Mucosa of rectum (tissue), 2 donors: ENCODE data around the gene SCNN1A.
A peak's percentile ranks its signal among the peaks of the same experiment; 100 is the strongest.

Experiments used
- H3K27ac ChIP-seq, 2 donors: one replicate each; pipeline ENCODE4 v1.7.0; 2013; ENCODE audit warnings: inconsistent platforms in 2 of 2, low read depth in 2 of 2, low read length in 2 of 2
- H3K27me3 ChIP-seq, 2 donors: one replicate each; pipeline ENCODE4 v1.7.0; 2013; ENCODE audit warnings: low read length in 2 of 2; ENCODE audit not compliant: control insufficient read depth in 2 of 2, insufficient read depth in 2 of 2
- H3K36me3 ChIP-seq, 2 donors: one replicate each; pipeline ENCODE4 v1.7.0; 2013; ENCODE audit warnings: low read length in 2 of 2; ENCODE audit not compliant: control insufficient read depth in 2 of 2, insufficient read depth in 2 of 2
- H3K4me1 ChIP-seq, 2 donors: one replicate each; pipeline ENCODE4 v1.7.0; 2013; ENCODE audit warnings: low read length in 2 of 2, mild to moderate bottlenecking in 1 of 2; ENCODE audit not compliant: control insufficient read depth in 2 of 2, insufficient read depth in 2 of 2
- H3K4me3 ChIP-seq, 2 donors: one replicate each; pipeline ENCODE4 v1.7.0; 2013; ENCODE audit warnings: low read length in 2 of 2
- H3K9ac ChIP-seq, 2 donors: one replicate each; pipeline ENCODE4 v1.7.0; 2013; ENCODE audit warnings: low read length in 2 of 2, low read depth in 1 of 2, mild to moderate bottlenecking in 1 of 2
- H3K9me3 ChIP-seq, 2 donors: one replicate each; pipeline ENCODE4 v1.7.0; 2013; ENCODE audit warnings: low read length in 2 of 2; ENCODE audit not compliant: control insufficient read depth in 2 of 2
- donor health status: healthy.
- donor health status: Normal muscosa, but diverticular disease.

The SCNN1A gene

GRCh38 chr12:6368906-6369525, 6.3 kb downstream of the SCNN1A start:
- Histone ChIP-seq H3K9me3 (no peaks in the 10 kb centered on the region), H3K27ac (peak overlapping the region; percentile 74 to 76), H3K36me3 (peaks cover 0 to 7% of the 10 kb centered on the region in 2 donors), H3K9ac (peak overlapping the region in 1 of 2 donors; percentile 39), H3K4me3 (peak overlapping the region; percentile 27 to 28), H3K27me3 (peaks cover 0 to 3% of the 10 kb centered on the region in 2 donors), H3K4me1 (peaks cover 44 to 56% of the 10 kb centered on the region in 2 donors)

- H3K27ac ChIP-seq = peak overlapping the region; percentile 74 to 76
- H3K9me3 ChIP-seq = no peaks in the 10 kb centered on the region
- no peaks in the 10 kb centered on the region for H3K27me3 ChIP-seq
- H3K4me3 ChIP-seq = peak overlapping the region in 1 of 2 donors; percentile 28
- H3K4me1 ChIP-seq = peaks cover 42 to 53% of the 10 kb centered on the region in 2 donors
- peaks cover 0 to 7% of the 10 kb centered on the region in 2 donors for H3K36me3 ChIP-seq
- peak overlapping the region; percentile 38 to 39 for H3K9ac ChIP-seq
Measured at GRCh38 chr12:6367969-6368892, 7.1 kb downstream of the SCNN1A start.

GRCh38 chr12:6367065-6367968, 8.0 kb downstream of the SCNN1A start:
- Histone ChIP-seq H3K4me3 (no peak overlapping the region), H3K4me1 (peaks cover 34 to 52% of the 10 kb centered on the region in 2 donors), H3K27me3 (no peaks in the 10 kb centered on the region), H3K9me3 (no peaks in the 10 kb centered on the region), H3K36me3 (peaks cover 0 to 7% of the 10 kb centered on the region in 2 donors), H3K9ac (peak overlapping the region in 1 of 2 donors; percentile 39), H3K27ac (peak overlapping the region; percentile 74 to 76)

GRCh38 chr12:6364044-6364374, 11.4 kb downstream of the SCNN1A start:
- Histone ChIP-seq H3K9ac (peak overlapping the region; percentile 84 to 96), H3K9me3 (no peaks in the 10 kb centered on the region), H3K4me3 (peak overlapping the region; percentile 73 to 80), H3K4me1 (peaks cover 41 to 60% of the 10 kb centered on the region in 2 donors), H3K27ac (peak overlapping the region; percentile 98 to 100), H3K27me3 (no peaks in the 10 kb centered on the region), H3K36me3 (peaks cover 0 to 7% of the 10 kb centered on the region in 2 donors)

- Histone ChIP-seq H3K27me3 (no peaks in the 10 kb centered on the region), H3K4me1 (peaks cover 36 to 57% of the 10 kb centered on the region in 2 donors), H3K36me3 (peaks cover 0 to 6% of the 10 kb centered on the region in 2 donors), H3K27ac (peak overlapping the region; percentile 98 to 100), H3K9me3 (no peaks in the 10 kb centered on the region), H3K4me3 (peak overlapping the region; percentile 73 to 80), H3K9ac (peak overlapping the region; percentile 84 to 96)
Measured at GRCh38 chr12:6363330-6364043, 11.9 kb downstream of the SCNN1A start.

- peak overlapping the region in 1 of 2 donors; percentile 6 for H3K9ac ChIP-seq
- no peaks in the 10 kb centered on the region for H3K27me3 ChIP-seq
- H3K27ac ChIP-seq = peak overlapping the region; percentile 98 to 100
- peaks cover 32 to 54% of the 10 kb centered on the region in 2 donors for H3K4me1 ChIP-seq
- no peaks in the 10 kb centered on the region for H3K9me3 ChIP-seq
- H3K4me3 ChIP-seq = peak overlapping the region; percentile 31 to 73
- H3K36me3 ChIP-seq = peaks cover 0 to 8% of the 10 kb centered on the region in 2 donors
Measured at GRCh38 chr12:6363010-6363329, 12.4 kb downstream of the SCNN1A start.

- H3K27ac ChIP-seq = peak overlapping the region; percentile 98 to 100
Measured at GRCh38 chr12:6362403-6362802, 13.0 kb downstream of the SCNN1A start.

GRCh38 chr12:6361834-6362233, 13.5 kb downstream of the SCNN1A start:
- H3K27ac ChIP-seq = peak overlapping the region; percentile 98 to 100
- no peaks in the 10 kb centered on the region for H3K9me3 ChIP-seq
- H3K36me3 ChIP-seq = peaks cover 2 to 11% of the 10 kb centered on the region in 2 donors
- H3K9ac ChIP-seq = peak overlapping the region in 1 of 2 donors; percentile 47
- H3K27me3 ChIP-seq = no peaks in the 10 kb centered on the region
- H3K4me1 ChIP-seq = peaks cover 29 to 48% of the 10 kb centered on the region in 2 donors
- H3K4me3 ChIP-seq = no peak overlapping the region

More at GRCh38 chr12:6362403-6362802, 13.0 kb downstream of the SCNN1A start:
- peak overlapping the region; percentile 1 to 47 for H3K9ac ChIP-seq
- peaks cover 29 to 49% of the 10 kb centered on the region in 2 donors for H3K4me1 ChIP-seq
- H3K4me3 ChIP-seq = no peak overlapping the region
- H3K27me3 ChIP-seq = no peaks in the 10 kb centered on the region
- H3K36me3 ChIP-seq = peaks cover 0 to 9% of the 10 kb centered on the region in 2 donors
- no peaks in the 10 kb centered on the region for H3K9me3 ChIP-seq
